GM23338 (cell line): ENCODE data around the gene RNF41. TPM values are rescaled to one million over a fixed set of nuclear protein-coding genes. Genes with fewer than 3 reads are reported as not detected.
A peak's percentile ranks its signal among the peaks of the same experiment; 100 is the strongest.

Source experiments
- ATAC-seq: fragments of 200-7000 bp; cut with Tn5 transposase; 3 replicates; pipeline ENCODE4 v1.9.1; 2020
- DNase-seq: peaks from one replicate; pipeline ENCODE4 v3.0.0-alpha.2; 2015; ENCODE audit warnings: low spot score
- H2AFZ ChIP-seq: fragments of 200-600 bp; sonication (generic); 2 replicates; pipeline ENCODE4 v1.8.0; 2016; ENCODE audit warnings: antibody characterized with exemption, mild to moderate bottlenecking, moderate library complexity
- H3F3A ChIP-seq: fragments of 200-600 bp; sonication (generic); replicated peaks from 2 replicates; pipeline ENCODE4 v1.8.0; 2017; ENCODE audit warnings: antibody characterized with exemption, mixed run types, low read depth
- H3K27ac ChIP-seq: fragments of 200-600 bp; sonication (generic); 2 replicates; pipeline ENCODE4 v1.6.1; 2016; ENCODE audit warnings: low read depth
- H3K27me3 ChIP-seq: fragments of 200-600 bp; sonication (generic); 2 replicates; pipeline ENCODE4 v1.8.0; 2016; ENCODE audit warnings: mild to moderate bottlenecking, mixed run types, moderate library complexity; ENCODE audit not compliant: insufficient read depth
- H3K36me3 ChIP-seq: fragments of 200-600 bp; sonication (generic); 2 replicates; pipeline ENCODE4 v1.8.0; 2016; ENCODE audit warnings: mild to moderate bottlenecking; ENCODE audit not compliant: insufficient read depth
- H3K4me1 ChIP-seq: fragments of 200-600 bp; sonication (generic); 2 replicates; pipeline ENCODE4 v1.8.0; 2016; ENCODE audit warnings: mild to moderate bottlenecking, moderate library complexity; ENCODE audit not compliant: insufficient read depth
- H3K4me2 ChIP-seq: fragments of 200-600 bp; sonication (generic); 2 replicates; pipeline ENCODE4 v1.7.1; 2017; ENCODE audit warnings: mixed run types
- H3K4me3 ChIP-seq: fragments of 200-600 bp; sonication (generic); 2 replicates; pipeline ENCODE4 v1.6.1; 2016; ENCODE audit warnings: mixed run types
- H3K79me2 ChIP-seq: fragments of 200-600 bp; sonication (generic); replicated peaks from 2 replicates; pipeline ENCODE4 v1.8.0; 2017; ENCODE audit warnings: mild to moderate bottlenecking; ENCODE audit not compliant: insufficient read depth
- H3K9me2 ChIP-seq: fragments of 200-600 bp; sonication (generic); 2 replicates; pipeline ENCODE4 v1.8.0; 2017; ENCODE audit not compliant: insufficient read depth
- H4K20me1 ChIP-seq: fragments of 200-600 bp; sonication (generic); replicated peaks from 2 replicates; pipeline ENCODE4 v1.8.0; 2017; ENCODE audit warnings: mild to moderate bottlenecking; ENCODE audit not compliant: insufficient read depth
- H3K27ac Mint-ChIP-seq: 2 replicates; pipeline ENCODE4 v1.8.0; 2020; ENCODE audit warnings: inconsistent platforms, mild to moderate bottlenecking, moderate library complexity, mixed read lengths
- H3K27me3 Mint-ChIP-seq: 3 replicates; pipeline ENCODE4 v1.8.0; 2022; ENCODE audit warnings: low read depth, mild to moderate bottlenecking, moderate library complexity, mixed read lengths, inconsistent platforms; ENCODE audit not compliant: insufficient read depth, poor library complexity
- H3K36me3 Mint-ChIP-seq: 3 replicates; pipeline ENCODE4 v1.8.0; 2021; ENCODE audit warnings: low read depth, mild to moderate bottlenecking, inconsistent platforms, moderate library complexity, mixed read lengths
- H3K4me1 Mint-ChIP-seq: 3 replicates; pipeline ENCODE4 v1.8.0; 2020; ENCODE audit warnings: mild to moderate bottlenecking, inconsistent platforms, mixed read lengths
- H3K4me3 Mint-ChIP-seq: 3 replicates; pipeline ENCODE4 v1.8.0; 2021; ENCODE audit warnings: moderate library complexity, mild to moderate bottlenecking, inconsistent platforms, mixed read lengths
- H3K9me3 Mint-ChIP-seq: 3 replicates; pipeline ENCODE4 v1.8.0; 2020; ENCODE audit warnings: moderate library complexity, mild to moderate bottlenecking, inconsistent platforms, mixed read lengths
- CREB1 ChIP-seq: fragments of 250-450 bp; sonication (Bioruptor Pico); IDR thresholded peaks from 2 replicates; pipeline ENCODE4 v1.5.0; 2020; ENCODE audit warnings: low read depth, mild to moderate bottlenecking, moderate library complexity
- CTCF ChIP-seq, 2 experiments: fragments of 200-600 bp in 1 of 2; sonication (generic) in 1 of 2; conservative IDR thresholded peaks; 2 replicates each; pipeline versions ENCODE4 v1.5.1 to v1.6.1; 2016 to 2017; ENCODE audit warnings: antibody characterized with exemption in 2 of 2, low read depth in 2 of 2, mild to moderate bottlenecking in 2 of 2, moderate library complexity in 1 of 2
- ETS1 ChIP-seq: IDR thresholded peaks from 2 replicates; pipeline ENCODE4 v1.6.1; 2016; ENCODE audit warnings: antibody characterized with exemption
- EZH2 ChIP-seq: fragments of 200-600 bp; sonication (generic); IDR thresholded peaks from one replicate; pipeline ENCODE4 v1.8.0; 2017; ENCODE audit warnings: antibody characterized with exemption, mild to moderate bottlenecking, low read depth; ENCODE audit not compliant: unreplicated experiment
- EZH2phosphoT487 ChIP-seq: fragments of 200-600 bp; sonication (generic); IDR thresholded peaks from one replicate; pipeline ENCODE4 v1.8.1; 2018; ENCODE audit warnings: antibody characterized with exemption; ENCODE audit not compliant: unreplicated experiment
- JUNB ChIP-seq: IDR thresholded peaks from one replicate; pipeline ENCODE4 v1.6.1; 2016; ENCODE audit warnings: antibody characterized with exemption; ENCODE audit not compliant: unreplicated experiment
- NANOG ChIP-seq: IDR thresholded peaks from 2 replicates; pipeline ENCODE4 v1.6.1; 2016; ENCODE audit warnings: antibody characterized with exemption, borderline replicate concordance
- POLR2AphosphoS5 ChIP-seq: IDR thresholded peaks from 2 replicates; pipeline ENCODE4 v1.6.1; 2016; ENCODE audit warnings: antibody characterized with exemption, low read depth
- STAT1 ChIP-seq: IDR thresholded peaks from one replicate; pipeline ENCODE4 v1.6.1; 2016; ENCODE audit warnings: antibody characterized with exemption; ENCODE audit not compliant: unreplicated experiment
- ZNF114 ChIP-seq: fragments of 250-450 bp; sonication (Bioruptor Pico); IDR thresholded peaks from 2 replicates; pipeline ENCODE4 v1.5.0; 2020; ENCODE audit warnings: mild to moderate bottlenecking, moderate library complexity
- ZNF331 ChIP-seq: fragments of 250-450 bp; sonication (Bioruptor Pico); IDR thresholded peaks from 2 replicates; pipeline ENCODE4 v1.5.0; 2020; ENCODE audit warnings: low read depth, mild to moderate bottlenecking, moderate library complexity
- polyA plus RNA-seq: library from polyadenylated mRNA; unstranded; fragments of >200 nt; fragmentation: Nextera tagmentation; extraction: Ambion mirVana; gene quantifications from 2 replicates; pipeline ENCODE4 v1.2.1, GENCODE V29; 2016
- total RNA-seq: library from RNA; depleted of rRNA; stranded (reverse); fragments of >200 nt; shearing (Covaris generic); gene quantifications from 2 replicates; pipeline ENCODE4 v1.2.3, GENCODE V29; 2014
- TF ChIP-seq, protein P1 (sequence below): fragments of 250-450 bp; sonication (Bioruptor Pico); IDR thresholded peaks from 2 replicates; pipeline ENCODE4 v1.5.0; 2020; ENCODE audit warnings: mild to moderate bottlenecking, moderate library complexity
- TF ChIP-seq, protein P2 (sequence below): IDR thresholded peaks from one replicate; pipeline ENCODE4 v1.6.1; 2018; ENCODE audit warnings: antibody characterized with exemption; ENCODE audit not compliant: unreplicated experiment

RNF41 gene
- total and polyA plus RNA-seq, 2 experiments from 2014 or later, result 15.3 to 77.1 TPM

DNA sequence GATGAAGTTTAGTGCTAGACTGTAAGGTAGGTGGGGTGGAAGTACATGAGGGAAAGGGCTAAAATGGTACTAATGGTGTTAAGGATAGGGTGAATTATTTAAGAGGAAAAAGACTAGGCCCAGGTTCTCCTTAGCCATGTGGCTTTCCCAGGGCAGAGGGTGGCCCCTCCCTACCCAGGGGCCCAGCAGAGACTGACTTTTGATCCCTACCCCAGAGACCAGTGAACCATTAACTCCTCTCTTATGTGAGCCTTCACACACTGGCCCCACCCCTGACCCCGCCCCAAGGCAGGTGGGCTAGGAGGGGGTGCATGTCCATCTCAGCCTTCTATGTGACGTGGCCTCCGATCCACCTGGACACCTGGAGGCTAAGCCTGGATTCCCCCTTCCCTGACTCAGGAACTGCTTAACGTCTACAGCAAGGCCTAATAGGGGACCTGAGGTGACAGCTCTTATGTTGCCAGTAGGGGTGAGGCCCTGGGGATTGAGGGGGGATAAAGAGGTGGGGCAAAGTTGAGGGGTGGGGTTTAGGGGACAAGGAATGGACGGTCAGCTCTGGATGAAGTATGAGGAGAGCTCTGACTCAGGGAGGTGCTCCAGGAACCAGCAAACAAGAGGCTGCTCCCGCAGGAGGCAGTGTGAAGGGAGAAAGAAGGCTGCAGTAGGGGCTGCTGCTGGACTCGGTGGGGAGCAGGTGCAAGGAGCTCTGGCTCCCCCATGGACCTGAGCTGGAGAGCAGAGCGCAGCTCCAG, 8.9 kb upstream of the RNF41 start:
- H3K4me1 ChIP-seq, result no peaks in the 10 kb centered on the region
- no peaks in the 10 kb centered on the region for H3K9me2 ChIP-seq
- DNase-seq (peak; percentile 33), ATAC-seq (peak; percentile 40)
- H3K27me3 ChIP-seq, result peaks cover 5% of the 10 kb centered on the region; the same call in 1 of the 2 replicates
- no peaks in the 10 kb centered on the region for H3K36me3 ChIP-seq
- H2AFZ ChIP-seq, result no peak overlapping the region
- Mint-ChIP-seq H3K36me3 (peaks cover 8% of the 10 kb centered on the region; the same call in 1 of the 3 replicates), H3K27me3 (peaks cover 6% of the 10 kb centered on the region), H3K9me3 (no peaks in the 10 kb centered on the region), H3K27ac (0 out of 2 replicates have a peak overlapping the region, but pooled peaks have one; percentile 60), H3K4me1 (peaks cover 10% of the 10 kb centered on the region; the same call in 2 of the 3 replicates), H3K4me3 (no peak overlapping the region; the same call in 2 of the 3 replicates)
- no peak for TF ChIP-seq ZNF331
- TF ChIP-seq POLR2AphosphoS5, result no peak
- TF ChIP-seq ETS1, result no peak
- TF ChIP-seq, protein P1, sequence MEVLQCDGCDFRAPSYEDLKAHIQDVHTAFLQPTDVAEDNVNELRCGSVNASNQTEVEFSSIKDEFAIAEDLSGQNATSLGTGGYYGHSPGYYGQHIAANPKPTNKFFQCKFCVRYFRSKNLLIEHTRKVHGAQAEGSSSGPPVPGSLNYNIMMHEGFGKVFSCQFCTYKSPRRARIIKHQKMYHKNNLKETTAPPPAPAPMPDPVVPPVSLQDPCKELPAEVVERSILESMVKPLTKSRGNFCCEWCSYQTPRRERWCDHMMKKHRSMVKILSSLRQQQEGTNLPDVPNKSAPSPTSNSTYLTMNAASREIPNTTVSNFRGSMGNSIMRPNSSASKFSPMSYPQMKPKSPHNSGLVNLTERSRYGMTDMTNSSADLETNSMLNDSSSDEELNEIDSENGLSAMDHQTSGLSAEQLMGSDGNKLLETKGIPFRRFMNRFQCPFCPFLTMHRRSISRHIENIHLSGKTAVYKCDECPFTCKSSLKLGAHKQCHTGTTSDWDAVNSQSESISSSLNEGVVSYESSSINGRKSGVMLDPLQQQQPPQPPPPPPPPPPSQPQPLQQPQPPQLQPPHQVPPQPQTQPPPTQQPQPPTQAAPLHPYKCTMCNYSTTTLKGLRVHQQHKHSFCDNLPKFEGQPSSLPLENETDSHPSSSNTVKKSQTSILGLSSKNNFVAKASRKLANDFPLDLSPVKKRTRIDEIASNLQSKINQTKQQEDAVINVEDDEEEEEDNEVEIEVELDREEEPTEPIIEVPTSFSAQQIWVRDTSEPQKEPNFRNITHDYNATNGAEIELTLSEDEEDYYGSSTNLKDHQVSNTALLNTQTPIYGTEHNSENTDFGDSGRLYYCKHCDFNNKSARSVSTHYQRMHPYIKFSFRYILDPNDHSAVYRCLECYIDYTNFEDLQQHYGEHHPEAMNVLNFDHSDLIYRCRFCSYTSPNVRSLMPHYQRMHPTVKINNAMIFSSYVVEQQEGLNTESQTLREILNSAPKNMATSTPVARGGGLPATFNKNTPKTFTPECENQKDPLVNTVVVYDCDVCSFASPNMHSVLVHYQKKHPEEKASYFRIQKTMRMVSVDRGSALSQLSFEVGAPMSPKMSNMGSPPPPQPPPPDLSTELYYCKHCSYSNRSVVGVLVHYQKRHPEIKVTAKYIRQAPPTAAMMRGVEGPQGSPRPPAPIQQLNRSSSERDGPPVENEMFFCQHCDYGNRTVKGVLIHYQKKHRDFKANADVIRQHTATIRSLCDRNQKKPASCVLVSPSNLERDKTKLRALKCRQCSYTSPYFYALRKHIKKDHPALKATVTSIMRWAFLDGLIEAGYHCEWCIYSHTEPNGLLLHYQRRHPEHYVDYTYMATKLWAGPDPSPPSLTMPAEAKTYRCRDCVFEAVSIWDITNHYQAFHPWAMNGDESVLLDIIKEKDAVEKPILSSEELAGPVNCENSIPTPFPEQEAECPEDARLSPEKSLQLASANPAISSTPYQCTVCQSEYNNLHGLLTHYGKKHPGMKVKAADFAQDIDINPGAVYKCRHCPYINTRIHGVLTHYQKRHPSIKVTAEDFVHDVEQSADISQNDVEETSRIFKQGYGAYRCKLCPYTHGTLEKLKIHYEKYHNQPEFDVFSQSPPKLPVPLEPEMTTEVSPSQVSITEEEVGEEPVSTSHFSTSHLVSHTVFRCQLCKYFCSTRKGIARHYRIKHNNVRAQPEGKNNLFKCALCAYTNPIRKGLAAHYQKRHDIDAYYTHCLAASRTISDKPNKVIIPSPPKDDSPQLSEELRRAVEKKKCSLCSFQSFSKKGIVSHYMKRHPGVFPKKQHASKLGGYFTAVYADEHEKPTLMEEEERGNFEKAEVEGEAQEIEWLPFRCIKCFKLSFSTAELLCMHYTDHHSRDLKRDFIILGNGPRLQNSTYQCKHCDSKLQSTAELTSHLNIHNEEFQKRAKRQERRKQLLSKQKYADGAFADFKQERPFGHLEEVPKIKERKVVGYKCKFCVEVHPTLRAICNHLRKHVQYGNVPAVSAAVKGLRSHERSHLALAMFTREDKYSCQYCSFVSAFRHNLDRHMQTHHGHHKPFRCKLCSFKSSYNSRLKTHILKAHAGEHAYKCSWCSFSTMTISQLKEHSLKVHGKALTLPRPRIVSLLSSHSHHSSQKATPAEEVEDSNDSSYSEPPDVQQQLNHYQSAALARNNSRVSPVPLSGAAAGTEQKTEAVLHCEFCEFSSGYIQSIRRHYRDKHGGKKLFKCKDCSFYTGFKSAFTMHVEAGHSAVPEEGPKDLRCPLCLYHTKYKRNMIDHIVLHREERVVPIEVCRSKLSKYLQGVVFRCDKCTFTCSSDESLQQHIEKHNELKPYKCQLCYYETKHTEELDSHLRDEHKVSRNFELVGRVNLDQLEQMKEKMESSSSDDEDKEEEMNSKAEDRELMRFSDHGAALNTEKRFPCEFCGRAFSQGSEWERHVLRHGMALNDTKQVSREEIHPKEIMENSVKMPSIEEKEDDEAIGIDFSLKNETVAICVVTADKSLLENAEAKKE (CRISPR knock-in tag), result no peak
- no peak for TF ChIP-seq JUNB
- no peak for TF ChIP-seq STAT1
- no peak for TF ChIP-seq CREB1
- TF ChIP-seq EZH2, result no peak
- no peak for TF ChIP-seq NANOG
- TF ChIP-seq, protein P2, sequence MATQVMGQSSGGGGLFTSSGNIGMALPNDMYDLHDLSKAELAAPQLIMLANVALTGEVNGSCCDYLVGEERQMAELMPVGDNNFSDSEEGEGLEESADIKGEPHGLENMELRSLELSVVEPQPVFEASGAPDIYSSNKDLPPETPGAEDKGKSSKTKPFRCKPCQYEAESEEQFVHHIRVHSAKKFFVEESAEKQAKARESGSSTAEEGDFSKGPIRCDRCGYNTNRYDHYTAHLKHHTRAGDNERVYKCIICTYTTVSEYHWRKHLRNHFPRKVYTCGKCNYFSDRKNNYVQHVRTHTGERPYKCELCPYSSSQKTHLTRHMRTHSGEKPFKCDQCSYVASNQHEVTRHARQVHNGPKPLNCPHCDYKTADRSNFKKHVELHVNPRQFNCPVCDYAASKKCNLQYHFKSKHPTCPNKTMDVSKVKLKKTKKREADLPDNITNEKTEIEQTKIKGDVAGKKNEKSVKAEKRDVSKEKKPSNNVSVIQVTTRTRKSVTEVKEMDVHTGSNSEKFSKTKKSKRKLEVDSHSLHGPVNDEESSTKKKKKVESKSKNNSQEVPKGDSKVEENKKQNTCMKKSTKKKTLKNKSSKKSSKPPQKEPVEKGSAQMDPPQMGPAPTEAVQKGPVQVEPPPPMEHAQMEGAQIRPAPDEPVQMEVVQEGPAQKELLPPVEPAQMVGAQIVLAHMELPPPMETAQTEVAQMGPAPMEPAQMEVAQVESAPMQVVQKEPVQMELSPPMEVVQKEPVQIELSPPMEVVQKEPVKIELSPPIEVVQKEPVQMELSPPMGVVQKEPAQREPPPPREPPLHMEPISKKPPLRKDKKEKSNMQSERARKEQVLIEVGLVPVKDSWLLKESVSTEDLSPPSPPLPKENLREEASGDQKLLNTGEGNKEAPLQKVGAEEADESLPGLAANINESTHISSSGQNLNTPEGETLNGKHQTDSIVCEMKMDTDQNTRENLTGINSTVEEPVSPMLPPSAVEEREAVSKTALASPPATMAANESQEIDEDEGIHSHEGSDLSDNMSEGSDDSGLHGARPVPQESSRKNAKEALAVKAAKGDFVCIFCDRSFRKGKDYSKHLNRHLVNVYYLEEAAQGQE, result no peak
- no peak for TF ChIP-seq CTCF (conservative IDR thresholded peaks at IDR 0.05; ENCODE audit: low read depth in 2 of 2)
- no peak for TF ChIP-seq ZNF114 (CRISPR knock-in tag)
- no peak for TF ChIP-seq EZH2phosphoT487
- H3K79me2 ChIP-seq, result no peaks in the 10 kb centered on the region
- 0 out of 2 replicates have a peak, but pooled peaks cover 3% of the 10 kb centered on the region for H3F3A ChIP-seq
- H3K27ac ChIP-seq, result no peak overlapping the region
- no peaks in the 10 kb centered on the region for H4K20me1 ChIP-seq
- H3K4me2 ChIP-seq, result no peak overlapping the region
- H3K4me3 ChIP-seq, result no peak overlapping the region
